GM12872 (cell line): ENCODE data around the gene RBBP5.

ENCODE experiments used
- CTCF ChIP-seq: IDR thresholded peaks from 3 replicates; pipeline ENCODE4 v1.5.1; 2011; ENCODE audit warnings: low read depth, mild to moderate bottlenecking, low read length, moderate library complexity; ENCODE audit not compliant: insufficient read depth

The RBBP5 gene

GRCh38 chr1:205127646-205128045 lies 5.9 kb upstream of the RBBP5 start:
- TF ChIP-seq CTCF, result no peak

- TF ChIP-seq CTCF, result no peak
Observed at GRCh38 chr1:205124726-205125125, 2.9 kb upstream of the RBBP5 start.

- no peak for TF ChIP-seq CTCF
Observed at GRCh38 chr1:205122489-205122882, 708 bp upstream of the RBBP5 start.

- no peak for TF ChIP-seq CTCF
Observed at GRCh38 chr1:205118752-205119151, 3.0 kb downstream of the RBBP5 start.

- no peak for TF ChIP-seq CTCF
Observed at GRCh38 chr1:205111354-205111753, 10.4 kb downstream of the RBBP5 start.

- no peak for TF ChIP-seq CTCF
Observed at GRCh38 chr1:205109711-205110110, 12.1 kb downstream of the RBBP5 start.

- TF ChIP-seq CTCF, result no peak
Observed at GRCh38 chr1:205109269-205109668, 12.5 kb downstream of the RBBP5 start.

GRCh38 chr1:205108464-205108863 lies 13.3 kb downstream of the RBBP5 start:
- TF ChIP-seq CTCF, result no peak
